GM18861 (cell line): ENCODE results near the gene GOLPH3.
"Not testable (repeated sequence)": the region's sequence is repeated elsewhere in the genome, so short reads cannot be mapped to it uniquely, and the experiment has no call there.

ENCODE experiments used
- ATAC-seq: cut with Tn5 transposase; IDR thresholded peaks from one replicate; pipeline ENCODE4 v1.9.1; 2021; ENCODE audit not compliant: unreplicated experiment

Gene GOLPH3

GRCh38 chr5:32138839-32139493 is 35.2 kb downstream of the GOLPH3 start:
- no peak for ATAC-seq

- no peak for ATAC-seq
These were observed 37.8 kb downstream of the GOLPH3 start for GRCh38 chr5:32136342-32136741.

- ATAC-seq, result no peak
These were observed 39.0 kb downstream of the GOLPH3 start for GRCh38 chr5:32135086-32135485.

GRCh38 chr5:32132757-32133156 is 41.4 kb downstream of the GOLPH3 start:
- no peak for ATAC-seq

- ATAC-seq, result no peak
These were observed 42.5 kb downstream of the GOLPH3 start for GRCh38 chr5:32131604-32132003.

- no peak for ATAC-seq
These were observed 43.3 kb downstream of the GOLPH3 start for GRCh38 chr5:32130865-32131264.

GRCh38 chr5:32129074-32129598 is 45.0 kb downstream of the GOLPH3 start:
- no peak for ATAC-seq

GRCh38 chr5:32127711-32128110 is 46.4 kb downstream of the GOLPH3 start:
- ATAC-seq, result no peak

GRCh38 chr5:32126691-32127090 is 47.4 kb downstream of the GOLPH3 start:
- no peak for ATAC-seq

- no peak for ATAC-seq
These were observed 50.0 kb downstream of the GOLPH3 start for GRCh38 chr5:32123889-32124676.

GRCh38 chr5:32123058-32123805 is 50.9 kb downstream of the GOLPH3 start:
- no peak for ATAC-seq

- not testable (repeated sequence) for ATAC-seq
These were observed 55.2 kb downstream of the GOLPH3 start for GRCh38 chr5:32118922-32119321.

GRCh38 chr5:32116574-32117313 is 57.4 kb downstream of the GOLPH3 start:
- no peak for ATAC-seq

GRCh38 chr5:32115985-32116384 is 58.1 kb downstream of the GOLPH3 start:
- no peak for ATAC-seq

GRCh38 chr5:32110111-32110696 is 63.9 kb downstream of the GOLPH3 start:
- ATAC-seq, result no peak

- no peak for ATAC-seq
These were observed 64.9 kb downstream of the GOLPH3 start for GRCh38 chr5:32109236-32109635.

- ATAC-seq, result no peak
These were observed 66.0 kb downstream of the GOLPH3 start for GRCh38 chr5:32108167-32108566.

- ATAC-seq, result no peak
These were observed 66.8 kb downstream of the GOLPH3 start for GRCh38 chr5:32107291-32107690.

- no peak for ATAC-seq
These were observed 70.6 kb downstream of the GOLPH3 start for GRCh38 chr5:32103521-32103920.

- no peak for ATAC-seq
These were observed 71.7 kb downstream of the GOLPH3 start for GRCh38 chr5:32102254-32102986.
